A204.1 (cell line): Measurements from ENCODE around the gene DGKG.

Experiments used
- FAIRE-seq: peaks from 2 replicates; lab custom pipeline; 2012; peaks lifted over from hg19 to GRCh38; lab: Jason Lieb, UNC

The DGKG gene

GRCh38 chr3:186137051-186137685, 224.9 kb downstream of the DGKG start:
- no peak for FAIRE-seq

- FAIRE-seq = no peak
These were observed 228.1 kb downstream of the DGKG start for GRCh38 chr3:186133980-186134379.

- FAIRE-seq = no peak
These were observed 229.5 kb downstream of the DGKG start for GRCh38 chr3:186132487-186132886.

- FAIRE-seq = no peak
These were observed 232.8 kb downstream of the DGKG start for GRCh38 chr3:186129206-186129605.

- FAIRE-seq = no peak
These were observed 233.9 kb downstream of the DGKG start for GRCh38 chr3:186128158-186128557.

- no peak for FAIRE-seq
These were observed 234.6 kb downstream of the DGKG start for GRCh38 chr3:186127463-186127862.

GRCh38 chr3:186125118-186125517, 236.9 kb downstream of the DGKG start:
- no peak for FAIRE-seq

GRCh38 chr3:186124592-186124991, 237.4 kb downstream of the DGKG start:
- no peak for FAIRE-seq

GRCh38 chr3:186123012-186123411, 239.0 kb downstream of the DGKG start:
- no peak for FAIRE-seq

GRCh38 chr3:186121968-186122367, 240.1 kb downstream of the DGKG start:
- FAIRE-seq = no peak

- no peak for FAIRE-seq
These were observed 240.8 kb downstream of the DGKG start for GRCh38 chr3:186121278-186121677.

GRCh38 chr3:186119499-186119898, 242.5 kb downstream of the DGKG start:
- no peak for FAIRE-seq

- no peak for FAIRE-seq
These were observed 243.3 kb downstream of the DGKG start for GRCh38 chr3:186118692-186119091.

GRCh38 chr3:186117521-186118134, 244.4 kb downstream of the DGKG start:
- no peak for FAIRE-seq

GRCh38 chr3:186115239-186115996, 246.6 kb downstream of the DGKG start:
- FAIRE-seq = no peak

- no peak for FAIRE-seq
These were observed 250.8 kb downstream of the DGKG start for GRCh38 chr3:186110975-186111974.

GRCh38 chr3:186109897-186110803, 251.9 kb downstream of the DGKG start:
- FAIRE-seq = no peak

- peak; percentile 98 for FAIRE-seq
These were observed 252.8 kb downstream of the DGKG start, which contains the start of gene ETV5 for GRCh38 chr3:186108941-186109865. Gene ETV5 (minus strand): TSS chr3:186109089. CDS start chr3:186105868, 3,221 bp downstream.

GRCh38 chr3:186108106-186108940, 253.7 kb downstream of the DGKG start:
- no peak for FAIRE-seq
